Brain microvascular endothelial cell (primary cell): ENCODE results near the gene DNHD1.
"Not testable (repeated sequence)": the region's sequence is repeated elsewhere in the genome, so short reads cannot be mapped to it uniquely, and the experiment has no call there.

Experiments used
- DNase-seq: peaks from one replicate; pipeline ENCODE4 v3.0.0-alpha.2; 2020
- H3K27ac ChIP-seq: fragments of 250-450 bp; sonication (Bioruptor Pico); 2 replicates; pipeline ENCODE4 v1.5.1; 2020; ENCODE audit warnings: mild to moderate bottlenecking, moderate library complexity
- H3K27me3 ChIP-seq: fragments of 250-450 bp; sonication (Bioruptor Pico); replicated peaks from 2 replicates; pipeline ENCODE4 v1.5.1; 2020; ENCODE audit warnings: mild to moderate bottlenecking
- H3K36me3 ChIP-seq: fragments of 250-450 bp; sonication (Bioruptor Pico); replicated peaks from 2 replicates; pipeline ENCODE4 v1.5.1; 2020; ENCODE audit warnings: mild to moderate bottlenecking
- H3K4me3 ChIP-seq: 2 replicates; pipeline ENCODE4 v1.5.1; 2011; ENCODE audit warnings: low read depth, mild to moderate bottlenecking, control low read depth, low read length, moderate library complexity
- CTCF ChIP-seq: IDR thresholded peaks from 2 replicates; pipeline ENCODE4 v1.5.1; 2011; ENCODE audit warnings: low read depth, mild to moderate bottlenecking, moderate library complexity, low read length, control low read depth, inconsistent platforms; ENCODE audit errors: missing control alignments
- in situ Hi-C: cut with HindIII; loops from 2 replicates; pipeline ENCODE4 v1.10.0; 2017; ENCODE audit warnings: low sequenced_read_pairs, low pct_ligation_motif_present

DNHD1 gene

GRCh38 chr11:6505577-6506240, 8.6 kb downstream of the DNHD1 start:
- H3K27ac ChIP-seq: no peak overlapping the region
- peak; percentile 62 for TF ChIP-seq CTCF
- in situ Hi-C loops: no loop called here
- H3K4me3 ChIP-seq: no peak overlapping the region
- peak; percentile 59 for DNase-seq
- H3K36me3 ChIP-seq: peaks cover 2% of the 10 kb centered on the region
- no peaks in the 10 kb centered on the region for H3K27me3 ChIP-seq

- DNase-seq: no peak
- peaks cover 2% of the 10 kb centered on the region for H3K36me3 ChIP-seq
- H3K4me3 ChIP-seq: no peak overlapping the region
- no peak for TF ChIP-seq CTCF
- H3K27me3 ChIP-seq: no peaks in the 10 kb centered on the region
- in situ Hi-C loops: no loop called here
- H3K27ac ChIP-seq: no peak overlapping the region
Observed at GRCh38 chr11:6516865-6517264, 19.8 kb downstream of the DNHD1 start.

GRCh38 chr11:6520265-6520664, 23.2 kb downstream of the DNHD1 start:
- no peak for TF ChIP-seq CTCF
- H3K36me3 ChIP-seq: peaks cover 2% of the 10 kb centered on the region
- in situ Hi-C loops: no loop called here
- H3K27me3 ChIP-seq: no peaks in the 10 kb centered on the region
- DNase-seq: no peak
- H3K4me3 ChIP-seq: no peak overlapping the region
- no peak overlapping the region for H3K27ac ChIP-seq

- H3K27ac ChIP-seq, in situ Hi-C loops, DNase-seq, H3K36me3 ChIP-seq, H3K4me3 ChIP-seq, H3K27me3 ChIP-seq: not testable (repeated sequence)
Observed at GRCh38 chr11:6521946-6522345, 24.9 kb downstream of the DNHD1 start.

- in situ Hi-C loops: no loop called here
- Histone ChIP-seq H3K4me3 (no peak overlapping the region), H3K27ac (no peak overlapping the region), H3K27me3 (no peaks in the 10 kb centered on the region), H3K36me3 (peaks cover 2% of the 10 kb centered on the region)
- no peak for TF ChIP-seq CTCF
- peak; percentile 40 for DNase-seq
Observed at GRCh38 chr11:6523253-6523652, 26.2 kb downstream of the DNHD1 start.

GRCh38 chr11:6526411-6527135, 29.5 kb downstream of the DNHD1 start:
- Histone ChIP-seq H3K27ac (no peak overlapping the region), H3K36me3 (no peaks in the 10 kb centered on the region), H3K27me3 (no peaks in the 10 kb centered on the region), H3K4me3 (no peak overlapping the region)
- in situ Hi-C loops: no loop called here
- no peak for DNase-seq
- no peak for TF ChIP-seq CTCF
